HAP-1 (cell line): ENCODE measurements around the gene VPS8.
A peak's percentile ranks its signal among the peaks of the same experiment; 100 is the strongest.
"Not testable (repeated sequence)": the region's sequence is repeated elsewhere in the genome, so short reads cannot be mapped to it uniquely, and the experiment has no call there.

Experiments used
- DNase-seq, 2 experiments: peaks; one replicate each; pipeline ENCODE4 v3.0.0-alpha.2; 2016 to 2020; ENCODE audit warnings: low spot score in 2 of 2
- H3K27me3 ChIP-seq: fragments of 250-450 bp; sonication (Bioruptor Pico); 2 replicates; pipeline ENCODE4 v1.5.1; 2020; ENCODE audit warnings: low read depth, mild to moderate bottlenecking, moderate library complexity
- H3K36me3 ChIP-seq: fragments of 250-450 bp; sonication (Bioruptor Pico); replicated peaks from 2 replicates; pipeline ENCODE4 v1.5.1; 2020; ENCODE audit warnings: mild to moderate bottlenecking
- H3K4me1 ChIP-seq: fragments of 250-450 bp; sonication (Bioruptor Pico); 2 replicates; pipeline ENCODE4 v1.5.1; 2020; ENCODE audit warnings: mild to moderate bottlenecking
- H3K4me3 ChIP-seq: fragments of 250-450 bp; sonication (Bioruptor Pico); 2 replicates; pipeline ENCODE4 v1.5.1; 2020; ENCODE audit warnings: mild to moderate bottlenecking, moderate library complexity
- H3K9me3 ChIP-seq: fragments of 250-450 bp; sonication (Bioruptor Pico); 2 replicates; pipeline ENCODE4 v1.5.1; 2020; ENCODE audit warnings: mild to moderate bottlenecking, moderate library complexity
- in situ Hi-C: fragments of 300-500 bp; cut with MboI; formaldehyde crosslinking; loops from 3 replicates; pipeline ENCODE4 v1.14.3; 2020; ENCODE audit warnings: low sequenced_read_pairs, inconsistent platforms, mixed read lengths

Gene VPS8

DNA sequence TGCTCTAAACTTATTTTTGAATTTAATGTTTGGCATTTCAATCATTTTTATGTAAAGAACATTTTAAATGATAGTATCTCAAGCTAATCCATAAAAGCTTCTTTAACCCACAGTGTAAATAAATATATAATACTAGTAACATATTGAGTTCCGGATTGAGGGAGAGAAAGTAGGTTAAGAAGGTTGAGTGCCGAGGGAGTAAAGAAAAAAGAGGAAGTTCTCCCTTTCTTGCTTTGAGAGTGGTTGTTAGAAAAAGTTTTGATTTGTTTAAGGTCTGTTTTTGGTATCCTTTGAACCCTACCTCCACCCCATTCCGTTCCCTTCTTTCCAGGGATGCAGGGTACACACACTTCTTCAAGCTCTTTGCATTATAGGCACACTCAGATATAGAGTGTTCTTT, 130.8 kb downstream of the VPS8 start:
- no peaks in the 10 kb centered on the region for H3K9me3 ChIP-seq
- H3K27me3 ChIP-seq = no peaks in the 10 kb centered on the region
- H3K4me1 ChIP-seq = peaks cover 7% of the 10 kb centered on the region
- no peak overlapping the region for H3K4me3 ChIP-seq
- DNase-seq = no peak
- in situ Hi-C loops = no loop called here
- no peaks in the 10 kb centered on the region for H3K36me3 ChIP-seq

DNA sequence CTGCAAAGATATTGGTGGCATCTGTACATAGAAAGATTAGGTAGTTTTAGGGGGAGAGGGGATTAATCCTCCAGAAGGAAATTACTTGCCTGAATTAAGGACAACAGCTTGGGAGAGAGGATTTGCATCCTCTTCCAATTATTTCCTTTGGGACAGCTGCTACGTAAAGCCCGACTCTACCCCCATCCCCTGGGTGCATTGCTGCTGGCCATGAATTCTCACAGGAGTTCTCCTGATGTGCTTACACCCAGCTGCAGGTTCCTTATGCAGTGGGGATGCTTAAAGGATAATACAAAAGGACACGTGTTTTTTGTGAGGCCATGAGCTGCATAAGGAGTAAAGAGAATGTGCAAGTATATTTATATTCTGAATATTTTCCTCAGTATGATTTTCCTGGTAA, 132.3 kb downstream of the VPS8 start:
- Histone ChIP-seq H3K27me3 (no peaks in the 10 kb centered on the region), H3K4me3 (no peak overlapping the region), H3K36me3 (no peaks in the 10 kb centered on the region), H3K9me3 (no peaks in the 10 kb centered on the region), H3K4me1 (no peaks in the 10 kb centered on the region; the same call in 1 of the 2 replicates)
- peak; percentile 12 to 17 for DNase-seq
- in situ Hi-C loops = no loop called here

DNA sequence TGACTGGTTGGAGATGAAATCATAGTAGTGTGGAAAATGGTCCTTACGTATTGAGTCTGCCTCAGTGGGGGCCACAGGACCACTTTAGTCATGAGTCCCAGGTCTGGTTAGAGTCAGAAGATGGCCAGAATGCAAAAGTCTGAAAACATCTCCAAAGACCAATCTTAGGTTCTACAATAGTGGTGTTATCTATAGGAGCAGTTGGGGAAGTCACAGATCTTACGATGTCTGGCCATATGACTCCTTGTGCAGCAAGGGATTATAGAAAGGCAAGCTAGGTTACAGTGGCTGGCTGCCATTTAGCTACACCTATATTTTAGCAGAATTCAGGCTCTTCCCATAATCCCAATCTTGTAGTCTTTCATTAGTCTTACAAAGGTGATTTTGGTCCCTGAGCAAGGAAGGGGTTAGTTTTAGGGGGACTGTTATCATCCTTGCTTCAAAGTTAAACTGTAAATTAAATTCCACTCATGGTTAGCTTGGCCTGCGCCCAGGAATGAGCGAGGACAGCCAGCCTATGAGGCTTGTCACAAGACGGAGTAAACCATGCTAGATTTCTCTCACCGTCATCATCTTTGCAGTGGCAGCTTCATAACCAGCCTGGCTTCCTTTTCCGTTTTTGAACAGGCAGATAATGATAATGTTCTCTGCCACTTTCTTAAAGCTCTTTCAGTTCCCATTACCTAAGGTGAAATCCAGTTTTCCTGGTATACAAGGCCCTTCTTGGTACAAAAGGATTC, 134.1 kb downstream of the VPS8 start:
- Histone ChIP-seq H3K9me3 (no peaks in the 10 kb centered on the region), H3K4me3 (no peak overlapping the region), H3K27me3 (no peaks in the 10 kb centered on the region), H3K4me1 (no peaks in the 10 kb centered on the region; the same call in 1 of the 2 replicates), H3K36me3 (no peaks in the 10 kb centered on the region)
- in situ Hi-C loops = no loop called here
- no peak for DNase-seq

DNA sequence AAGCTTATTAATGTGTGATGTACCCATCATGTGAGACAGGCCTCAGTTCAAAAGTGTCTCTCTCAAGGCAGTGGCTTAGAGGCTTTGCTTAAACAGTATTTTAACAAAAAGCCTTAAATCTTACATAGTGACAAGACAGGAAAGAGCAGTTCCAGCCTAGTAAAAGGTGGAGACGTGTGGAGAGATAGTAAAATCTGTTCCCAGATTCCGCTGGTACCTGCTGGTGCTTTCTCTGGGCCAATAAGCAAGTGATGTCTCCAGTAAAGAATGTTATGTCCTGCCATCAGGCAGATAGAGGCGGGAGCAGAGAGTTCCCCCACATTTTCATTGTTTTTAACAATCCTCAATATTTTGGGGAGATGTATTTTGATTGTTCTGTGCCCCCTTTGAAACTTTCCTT, 135.0 kb downstream of the VPS8 start:
- no peaks in the 10 kb centered on the region; the same call in 1 of the 2 replicates for H3K4me1 ChIP-seq
- DNase-seq = no peak
- in situ Hi-C loops = no loop called here
- no peaks in the 10 kb centered on the region for H3K9me3 ChIP-seq
- H3K36me3 ChIP-seq = no peaks in the 10 kb centered on the region
- no peaks in the 10 kb centered on the region for H3K27me3 ChIP-seq
- H3K4me3 ChIP-seq = no peak overlapping the region

DNA sequence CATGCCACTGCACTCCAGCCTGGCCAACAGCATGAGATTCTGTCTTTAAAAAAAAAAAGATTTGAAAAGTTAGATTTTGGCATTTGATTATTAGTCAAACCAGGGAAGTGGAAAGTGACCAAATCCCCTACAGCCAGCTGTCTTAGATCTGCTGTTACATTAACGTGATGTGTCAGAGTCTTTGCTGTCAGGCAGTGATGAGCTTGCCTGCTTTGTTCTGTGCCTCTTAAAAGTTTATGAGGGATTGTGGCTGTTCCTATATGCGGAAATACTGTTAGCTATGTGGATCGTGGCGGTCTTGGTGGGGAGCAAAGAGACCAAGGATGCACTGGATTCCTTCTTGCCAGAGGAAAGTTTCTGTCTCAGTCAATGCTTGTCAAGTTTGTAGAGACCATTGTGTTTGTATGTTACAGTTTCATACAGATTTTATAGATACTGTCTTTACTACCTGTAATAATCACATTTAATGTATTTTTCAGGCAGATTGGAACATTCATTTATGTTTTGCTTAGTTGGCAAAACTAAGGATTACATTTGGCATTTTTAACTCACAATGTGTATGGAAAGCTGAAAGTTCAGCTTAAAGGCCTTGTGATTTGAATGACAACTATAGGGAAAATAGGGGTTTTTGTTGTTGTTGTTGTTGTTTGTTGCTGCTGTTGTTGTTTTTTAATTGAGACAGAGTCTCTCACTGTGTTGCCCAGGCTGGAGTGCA, 137.4 kb downstream of the VPS8 start:
- Histone ChIP-seq H3K27me3 (no peaks in the 10 kb centered on the region), H3K9me3 (no peaks in the 10 kb centered on the region), H3K4me3 (no peak overlapping the region), H3K36me3 (no peaks in the 10 kb centered on the region), H3K4me1 (no peaks in the 10 kb centered on the region)
- DNase-seq = no peak
- in situ Hi-C loops = no loop called here

DNA sequence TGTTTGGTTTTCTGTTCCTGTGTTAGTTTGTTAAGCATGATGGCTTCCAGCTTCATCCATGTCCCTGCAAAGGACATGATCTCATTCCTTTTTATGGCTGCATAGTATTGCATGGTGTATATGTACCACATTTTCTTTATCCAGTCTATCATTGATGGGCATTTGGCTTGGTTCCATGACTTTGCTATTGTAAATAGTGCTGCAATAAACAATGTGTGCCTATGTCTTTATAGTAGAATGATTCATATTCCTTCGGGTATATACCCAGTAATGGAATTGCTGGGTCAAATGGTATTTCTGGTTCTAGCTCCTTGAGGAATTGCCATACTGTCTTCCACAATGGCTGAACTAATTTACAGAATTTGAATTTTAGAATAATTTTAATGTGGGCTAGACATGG, 138.8 kb downstream of the VPS8 start:
- H3K4me1 ChIP-seq, H3K4me3 ChIP-seq, DNase-seq, H3K36me3 ChIP-seq, H3K9me3 ChIP-seq, H3K27me3 ChIP-seq, in situ Hi-C loops: not testable (repeated sequence)

DNA sequence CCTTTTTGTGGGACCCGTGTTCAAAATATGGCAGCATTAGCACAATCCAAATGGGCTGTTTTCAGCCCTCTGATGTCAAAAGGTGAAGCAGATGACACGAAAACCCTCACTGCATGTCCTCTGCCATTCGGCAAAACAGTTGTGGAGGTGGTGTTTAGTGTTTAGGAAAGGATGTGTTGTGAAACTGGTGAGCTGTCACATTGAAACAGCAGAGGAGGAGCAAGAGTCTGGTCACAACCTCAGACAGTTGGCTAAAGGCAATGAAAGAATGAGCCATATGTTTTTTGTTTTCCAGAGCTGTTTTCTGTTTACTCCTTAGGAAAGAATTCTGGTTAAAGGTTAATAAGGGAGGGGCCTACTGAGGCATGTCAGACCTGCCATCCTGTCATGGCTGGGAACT, 140.7 kb downstream of the VPS8 start:
- no peaks in the 10 kb centered on the region for H3K36me3 ChIP-seq
- no peak for DNase-seq
- in situ Hi-C loops = no loop called here

DNA sequence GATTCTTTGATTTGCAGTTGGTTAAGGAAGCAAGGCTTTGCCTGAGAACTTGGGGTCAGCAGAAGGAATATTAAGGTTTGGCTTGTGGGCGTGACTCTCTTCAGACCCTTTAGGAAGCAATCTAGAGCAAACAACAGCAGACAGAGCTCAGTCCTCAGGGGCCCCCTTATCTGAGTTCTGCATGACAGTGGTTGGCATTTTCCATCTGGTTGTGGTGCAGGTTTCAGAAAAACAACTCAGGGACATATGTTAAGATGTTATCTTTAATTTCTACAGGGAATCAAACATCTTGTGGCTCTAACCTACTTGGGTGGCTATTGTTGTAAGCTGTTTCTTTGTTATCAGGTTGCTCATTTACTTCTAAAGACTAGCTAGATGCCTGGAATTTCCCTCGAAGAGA, 141.4 kb downstream of the VPS8 start:
- Histone ChIP-seq H3K9me3 (no peaks in the 10 kb centered on the region), H3K27me3 (no peaks in the 10 kb centered on the region), H3K36me3 (no peaks in the 10 kb centered on the region), H3K4me3 (no peak overlapping the region), H3K4me1 (no peaks in the 10 kb centered on the region)
- in situ Hi-C loops = no loop called here
- no peak for DNase-seq

More for the DNA sequence above, 140.7 kb downstream of the VPS8 start:
- H3K27me3 ChIP-seq = no peaks in the 10 kb centered on the region
- no peaks in the 10 kb centered on the region for H3K9me3 ChIP-seq
- no peaks in the 10 kb centered on the region for H3K4me1 ChIP-seq
- no peak overlapping the region for H3K4me3 ChIP-seq

DNA sequence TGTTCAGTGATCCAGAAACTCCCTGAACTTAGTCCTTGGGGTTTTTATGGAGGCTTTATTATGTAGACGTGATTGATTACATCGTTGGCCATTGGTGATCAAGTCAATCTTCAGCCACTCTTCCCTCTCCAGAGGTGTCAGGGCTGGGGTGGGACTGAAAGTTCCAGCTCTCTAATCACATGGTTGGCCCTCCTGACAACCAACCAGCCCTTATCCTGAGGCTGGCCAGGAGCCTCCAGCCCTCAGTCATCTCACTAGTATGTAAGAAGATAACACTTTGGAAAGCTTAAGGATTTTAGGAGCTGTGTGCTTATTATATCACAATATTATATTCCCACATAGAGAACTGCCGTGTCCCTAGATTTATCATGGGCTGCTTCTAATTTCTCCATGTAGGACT, 142.3 kb downstream of the VPS8 start:
- no peak for DNase-seq
- H3K4me1 ChIP-seq = no peaks in the 10 kb centered on the region
- no peak overlapping the region for H3K4me3 ChIP-seq
- in situ Hi-C loops = no loop called here
- no peaks in the 10 kb centered on the region for H3K27me3 ChIP-seq
- no peaks in the 10 kb centered on the region for H3K36me3 ChIP-seq
- no peaks in the 10 kb centered on the region for H3K9me3 ChIP-seq

DNA sequence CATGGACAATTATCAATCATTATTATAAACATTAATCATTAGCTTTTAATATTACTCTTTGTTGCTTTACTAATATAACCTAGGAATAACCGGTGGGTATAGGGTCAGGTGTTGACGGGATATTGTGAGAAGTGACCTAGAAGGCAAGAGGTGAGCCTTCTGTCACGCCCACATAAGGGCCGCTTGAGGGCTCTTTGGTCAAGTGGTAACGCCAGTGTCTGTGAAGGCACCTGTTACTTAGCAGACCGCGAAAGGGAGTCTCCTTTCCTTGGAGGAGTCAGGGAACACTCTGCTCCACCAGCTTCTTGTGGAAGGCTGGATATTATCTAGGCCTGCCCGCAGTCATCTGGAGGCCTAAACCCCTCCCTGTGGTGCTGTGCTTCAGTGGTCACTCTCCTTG, 142.9 kb downstream of the VPS8 start:
- H3K9me3 ChIP-seq, H3K4me1 ChIP-seq, H3K36me3 ChIP-seq, H3K27me3 ChIP-seq, in situ Hi-C loops, DNase-seq, H3K4me3 ChIP-seq: not testable (repeated sequence)

DNA sequence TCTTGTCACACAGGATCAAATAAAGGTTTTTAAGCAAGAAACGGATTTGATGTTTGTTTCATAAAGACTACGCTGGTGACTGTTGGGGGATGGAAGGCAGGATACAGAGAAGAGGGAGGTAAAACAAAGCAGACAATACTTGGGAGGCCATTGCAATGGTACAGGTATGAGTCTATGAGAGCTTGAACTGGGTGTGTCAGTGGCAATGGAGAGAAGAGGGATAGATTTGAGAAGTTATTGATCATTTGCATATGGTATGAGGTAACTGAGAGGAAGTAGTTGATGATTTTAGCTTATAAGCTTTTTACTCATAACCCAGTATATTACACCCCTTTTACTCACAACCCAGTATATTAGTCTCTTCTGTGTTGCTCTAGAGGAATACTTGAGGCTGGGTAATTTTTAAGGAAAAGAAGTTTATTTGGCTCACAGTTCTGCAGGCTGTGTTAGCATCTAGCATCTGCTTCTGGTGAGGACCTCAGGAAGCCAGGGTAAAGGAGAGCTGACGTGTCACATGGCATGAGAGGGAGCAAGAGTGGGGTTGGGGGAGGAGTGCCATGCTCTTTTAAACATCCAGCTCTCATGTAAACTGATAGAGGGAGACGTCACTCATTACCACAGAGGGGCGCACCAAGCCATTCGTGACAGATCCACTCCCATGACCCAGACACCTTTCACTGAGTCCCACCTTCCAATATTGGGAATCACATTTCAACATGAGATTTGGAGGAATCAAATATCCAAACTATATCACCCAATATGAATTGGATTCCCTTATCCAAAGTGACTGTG, 153.9 kb downstream of the VPS8 start:
- Histone ChIP-seq H3K36me3 (no peaks in the 10 kb centered on the region; the same call in 1 of the 2 replicates), H3K9me3 (no peaks in the 10 kb centered on the region), H3K4me1 (no peaks in the 10 kb centered on the region), H3K4me3 (no peak overlapping the region), H3K27me3 (no peaks in the 10 kb centered on the region)
- DNase-seq = no peak
- in situ Hi-C loops = no loop called here

DNA sequence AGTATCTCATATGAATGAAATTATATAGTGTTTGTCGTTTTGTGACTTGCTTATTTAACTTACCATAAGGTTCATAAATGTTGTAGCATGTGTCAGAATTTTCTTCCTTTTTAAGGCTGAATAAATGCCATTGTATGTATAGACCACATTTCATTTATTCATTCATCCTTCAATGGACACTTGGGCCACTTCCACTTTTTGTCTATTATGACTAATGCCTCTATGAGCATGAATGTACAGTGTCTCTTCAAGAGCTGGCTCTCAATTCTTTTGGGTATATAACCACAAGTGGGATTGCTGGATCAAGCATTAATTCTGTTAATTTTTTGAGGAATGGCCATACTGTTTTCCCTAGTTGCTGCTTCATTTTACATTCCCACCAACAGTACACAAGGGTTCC, 156.1 kb downstream of the VPS8 start:
- peaks cover 4% of the 10 kb centered on the region for H3K36me3 ChIP-seq
- H3K9me3 ChIP-seq = no peaks in the 10 kb centered on the region
- in situ Hi-C loops = no loop called here
- H3K4me3 ChIP-seq = no peak overlapping the region
- DNase-seq = no peak
- no peaks in the 10 kb centered on the region for H3K27me3 ChIP-seq
- no peaks in the 10 kb centered on the region for H3K4me1 ChIP-seq

DNA sequence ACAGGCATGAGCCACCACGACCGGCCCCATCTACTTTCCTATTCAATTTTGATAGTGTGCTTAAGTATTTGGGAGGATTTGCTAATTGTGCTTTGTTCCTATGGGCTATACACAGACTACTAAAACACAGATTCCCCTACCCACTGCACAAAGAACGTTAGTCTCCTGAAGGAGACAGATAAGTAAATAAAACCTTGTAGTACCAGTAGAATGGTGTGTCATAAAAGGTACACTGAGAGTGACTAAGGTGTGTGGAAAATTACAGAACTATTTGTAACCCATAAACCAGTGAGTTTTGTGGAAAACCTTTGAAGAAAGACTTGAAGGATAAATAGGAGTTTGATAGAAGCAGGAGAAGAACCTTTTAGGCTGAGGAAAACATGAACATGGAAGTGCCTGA, 158.2 kb downstream of the VPS8 start:
- no peaks in the 10 kb centered on the region for H3K4me1 ChIP-seq
- no peaks in the 10 kb centered on the region for H3K27me3 ChIP-seq
- H3K4me3 ChIP-seq = no peak overlapping the region
- in situ Hi-C loops = no loop called here
- H3K9me3 ChIP-seq = no peaks in the 10 kb centered on the region
- peaks cover 4% of the 10 kb centered on the region for H3K36me3 ChIP-seq
- DNase-seq = no peak

DNA sequence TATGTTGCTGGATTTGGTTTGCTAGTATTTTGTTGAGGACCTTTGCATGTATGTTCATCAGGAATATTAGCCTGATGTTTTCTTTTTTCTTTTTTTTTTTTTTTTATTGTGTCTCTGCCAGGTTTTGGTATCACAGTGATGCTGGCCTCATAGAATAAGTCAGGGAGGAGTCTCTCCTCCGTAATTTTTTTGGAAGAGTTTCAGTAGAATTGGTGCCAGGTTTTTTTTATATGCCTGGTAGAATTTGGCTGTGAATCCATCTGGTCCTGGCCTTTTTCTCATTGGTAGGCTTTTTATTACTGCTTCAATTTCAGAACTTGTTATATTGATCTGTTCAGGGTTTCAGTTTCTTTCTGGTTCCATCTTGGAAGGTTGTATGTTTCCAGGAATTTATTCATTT, 165.8 kb downstream of the VPS8 start:
- Histone ChIP-seq H3K27me3 (no peaks in the 10 kb centered on the region), H3K36me3 (no peaks in the 10 kb centered on the region; the same call in 1 of the 2 replicates), H3K4me1 (peaks cover 10% of the 10 kb centered on the region), H3K9me3 (0 out of 2 replicates have a peak, but pooled peaks cover 3% of the 10 kb centered on the region), H3K4me3 (no peak overlapping the region)
- DNase-seq = no peak
- in situ Hi-C loops = no loop called here
